Measurements from ENCODE around the gene ARHGAP23.

ARHGAP23 gene

GRCh38 chr17:38549285-38549684, 121.0 kb downstream of the ARHGAP23 start:
- no peak for DNase-seq (ENCODE audit: low read depth)

GRCh38 chr17:38550661-38551060, 122.4 kb downstream of the ARHGAP23 start:
- DNase-seq (ENCODE audit: low read depth): peak; percentile 57

- no peak for DNase-seq (ENCODE audit: low read depth)
Measured at GRCh38 chr17:38551121-38551520, 122.9 kb downstream of the ARHGAP23 start.

GRCh38 chr17:38552343-38552742, 124.1 kb downstream of the ARHGAP23 start:
- DNase-seq (ENCODE audit: low read depth): no peak

- DNase-seq (ENCODE audit: low read depth): no peak
Measured at GRCh38 chr17:38554430-38555350, 126.4 kb downstream of the ARHGAP23 start.

- no peak for DNase-seq (ENCODE audit: low read depth)
Measured at GRCh38 chr17:38556239-38556638, 128.0 kb downstream of the ARHGAP23 start.

- no peak for DNase-seq (ENCODE audit: low read depth)
Measured at GRCh38 chr17:38557396-38557795, 129.1 kb downstream of the ARHGAP23 start.

- peak; percentile 91 for DNase-seq (ENCODE audit: low read depth)
Measured at GRCh38 chr17:38557836-38558727, 129.8 kb downstream of the ARHGAP23 start.

GRCh38 chr17:38558728-38559050, 130.4 kb downstream of the ARHGAP23 start:
- DNase-seq (ENCODE audit: low read depth): no peak

- no peak for DNase-seq (ENCODE audit: low read depth)
Measured at GRCh38 chr17:38559051-38559879, 131.0 kb downstream of the ARHGAP23 start.

- no peak for DNase-seq (ENCODE audit: low read depth)
Measured at GRCh38 chr17:38559880-38560230, 131.6 kb downstream of the ARHGAP23 start.

GRCh38 chr17:38560503-38561318, 132.4 kb downstream of the ARHGAP23 start:
- peak; percentile 8 for DNase-seq (ENCODE audit: low read depth)

- no peak for DNase-seq (ENCODE audit: low read depth)
Measured at GRCh38 chr17:38561416-38562214, 133.4 kb downstream of the ARHGAP23 start.
